ENCODE measurements around the gene SMIM11. TPM values are rescaled to one million over a fixed set of nuclear protein-coding genes. Genes with fewer than 3 reads are reported as not detected.
"Not testable (repeated sequence)": the region's sequence is repeated elsewhere in the genome, so short reads cannot be mapped to it uniquely, and the experiment has no call there.

SMIM11 gene
- total RNA-seq, 1 experiment from 2014 or later = 25.5 TPM

DNA sequence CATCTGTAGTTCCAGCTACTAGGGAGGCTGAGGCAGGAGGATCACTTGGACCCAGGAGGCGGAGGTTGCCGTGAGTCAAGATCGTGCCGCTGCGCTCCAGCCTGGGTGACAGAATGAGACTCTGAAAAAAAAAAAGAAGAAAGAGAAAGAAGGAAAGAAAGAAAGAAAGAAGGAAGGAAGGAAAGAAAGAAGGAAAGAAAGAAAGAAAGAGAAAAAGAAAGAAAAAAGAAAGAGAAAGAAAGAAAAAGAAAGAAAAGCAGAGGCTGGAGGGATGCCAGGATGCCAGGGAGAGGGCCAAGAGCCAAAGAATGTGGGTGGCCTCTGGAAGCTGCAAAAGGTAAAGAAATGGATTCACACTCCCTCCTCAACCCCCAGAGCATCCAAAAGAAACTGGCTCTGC is 19.7 kb upstream of the SMIM11 start:
- DNase-seq (ENCODE audit: low spot score) = no peak

- no peak for DNase-seq (ENCODE audit: low spot score)
Measured at GRCh38 chr21:34357889-34358288, 17.4 kb upstream of the SMIM11 start.

DNA sequence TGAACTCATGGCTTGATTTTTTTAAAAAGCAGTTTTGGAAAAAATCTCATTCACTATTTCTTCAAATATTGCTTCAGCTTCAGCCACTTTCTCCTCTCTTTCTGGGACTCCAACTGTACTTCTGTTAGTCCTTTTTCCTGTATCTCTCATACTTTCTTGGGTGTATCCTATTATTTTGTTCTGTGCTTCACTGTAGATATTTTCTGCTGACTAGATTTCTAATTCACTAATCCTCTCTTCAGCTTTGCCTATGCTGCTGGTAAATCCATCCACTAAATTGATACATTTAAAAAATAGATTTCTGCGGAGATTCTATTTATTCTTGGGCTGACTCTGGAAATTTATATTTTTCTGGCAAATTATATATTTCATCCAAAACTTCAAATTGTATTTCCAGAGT is 16.4 kb upstream of the SMIM11 start:
- no peak for DNase-seq (ENCODE audit: low spot score)

DNA sequence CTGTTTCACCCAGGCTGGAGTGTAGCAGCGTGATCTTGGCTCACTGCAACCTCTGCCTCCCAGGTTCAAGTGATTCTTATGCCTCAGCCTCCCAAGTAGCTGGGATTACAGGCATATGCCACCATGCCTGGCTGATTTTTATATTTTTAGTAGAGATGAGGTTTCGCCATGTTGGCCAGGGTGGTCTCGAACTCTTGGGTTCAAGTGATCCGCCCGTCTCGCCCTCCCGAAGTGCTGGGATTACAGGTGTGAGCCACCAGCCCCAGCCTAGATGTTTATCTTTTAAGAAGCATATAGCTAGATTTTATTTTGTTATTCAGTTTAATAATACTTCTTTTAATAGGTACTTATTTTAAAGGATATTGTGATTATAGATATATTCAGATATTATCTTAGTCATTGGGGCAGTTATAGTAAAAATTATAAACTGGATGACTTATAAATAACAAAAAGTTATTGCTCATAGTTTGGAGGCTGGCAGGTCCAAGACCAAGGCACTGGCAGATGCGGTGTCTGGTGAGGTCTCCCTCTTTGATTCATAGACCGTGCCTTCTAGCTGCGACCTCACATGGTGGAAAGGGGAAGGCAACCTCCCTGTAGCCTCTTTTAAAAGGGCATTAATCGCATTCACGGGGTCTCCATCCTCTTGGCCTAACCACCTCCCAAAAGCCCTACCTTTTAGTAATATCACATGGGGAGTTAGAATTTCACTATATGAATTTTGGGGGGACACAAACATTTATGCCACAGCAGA is 14.6 kb upstream of the SMIM11 start:
- DNase-seq (ENCODE audit: low spot score) = no peak

DNA sequence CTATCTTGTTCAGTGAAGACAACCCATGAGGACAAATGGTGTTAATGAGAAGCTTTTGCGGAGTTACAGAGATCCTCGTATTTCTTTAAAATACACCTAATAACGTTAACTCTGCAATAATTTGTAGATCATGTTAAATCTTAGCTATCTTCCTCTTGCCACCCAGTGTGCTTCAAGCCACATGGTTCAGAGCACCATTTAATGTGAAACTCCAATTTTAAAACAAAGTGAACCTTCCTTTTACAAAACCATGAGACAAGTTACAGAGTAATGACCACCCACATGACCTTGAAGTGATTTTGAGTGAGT is 13.2 kb upstream of the SMIM11 start:
- no peak for DNase-seq (ENCODE audit: low spot score)

- DNase-seq (ENCODE audit: low spot score) = no peak
Measured at GRCh38 chr21:34362670-34363069, 12.6 kb upstream of the SMIM11 start.

- no peak for DNase-seq (ENCODE audit: low spot score)
Measured at GRCh38 chr21:34363733-34364132, 11.6 kb upstream of the SMIM11 start, which contains the start of gene KCNE2. KCNE2 (plus strand) TSS chr21:34364006; CDS start chr21:34370479, 6,473 bp downstream.

- no peak for DNase-seq (ENCODE audit: low spot score)
Measured at GRCh38 chr21:34364921-34365320, 10.4 kb upstream of the SMIM11 start.

DNA sequence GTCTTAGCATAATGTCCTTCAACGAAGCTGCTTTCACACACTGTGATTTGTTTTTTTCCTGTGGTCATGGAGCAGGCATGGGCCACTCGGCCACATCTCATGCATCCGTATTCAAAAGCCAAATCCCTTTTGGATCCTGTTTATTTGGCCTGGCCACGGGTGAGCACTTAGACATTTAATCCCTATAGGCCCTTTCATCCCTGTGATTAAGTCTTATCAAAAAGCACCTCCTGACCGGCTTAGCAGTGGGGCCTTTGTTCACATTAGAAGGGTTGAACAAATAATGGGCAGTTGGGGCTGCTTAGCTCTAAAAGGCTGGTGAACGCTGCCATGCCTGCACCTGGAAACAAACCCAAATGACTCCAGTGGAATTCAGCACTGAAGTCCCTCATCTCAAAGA is 9.5 kb upstream of the SMIM11 start:
- no peak for DNase-seq (ENCODE audit: low spot score)

DNA sequence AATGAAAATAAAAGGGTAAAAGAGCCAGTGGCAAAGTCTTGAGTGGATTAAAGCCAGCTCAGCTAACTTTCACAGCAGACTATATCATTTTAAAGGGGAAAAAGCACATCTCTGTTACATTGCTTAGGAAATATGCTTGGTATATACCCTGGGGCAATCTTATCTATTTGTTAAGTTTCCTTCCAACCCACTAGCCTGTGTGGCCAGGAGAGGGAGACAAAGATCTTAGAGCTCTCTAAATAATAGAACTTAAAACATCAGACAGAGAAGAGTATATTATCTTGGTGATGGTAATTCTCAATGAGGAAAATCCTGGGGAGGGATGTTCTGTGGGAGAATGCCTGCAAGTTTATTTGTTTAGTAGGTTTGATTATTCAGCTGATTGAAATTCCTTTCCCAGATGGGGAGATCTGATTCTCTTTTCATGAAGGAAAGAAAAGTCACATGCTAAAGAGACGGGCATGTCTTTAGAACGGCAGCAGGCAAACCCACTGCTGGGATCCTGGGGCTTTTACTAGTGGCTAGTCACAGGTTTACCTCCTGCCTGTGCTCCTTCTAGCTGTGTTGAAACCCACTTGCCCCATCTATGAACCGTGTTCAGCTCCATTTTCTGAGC is 7.9 kb upstream of the SMIM11 start:
- DNase-seq (ENCODE audit: low spot score) = peak; percentile 84

- DNase-seq (ENCODE audit: low spot score) = no peak
Measured at GRCh38 chr21:34369741-34370140, 5.6 kb upstream of the SMIM11 start.

- no peak for DNase-seq (ENCODE audit: low spot score)
Measured at GRCh38 chr21:34372321-34372720, 3.0 kb upstream of the SMIM11 start.

GRCh38 chr21:34374462-34374861 is 845 bp upstream of the SMIM11 start:
- DNase-seq (ENCODE audit: low spot score) = not testable (repeated sequence)

GRCh38 chr21:34375619-34375972 is 289 bp downstream of the SMIM11 start:
- not testable (repeated sequence) for DNase-seq (ENCODE audit: low spot score)

DNA sequence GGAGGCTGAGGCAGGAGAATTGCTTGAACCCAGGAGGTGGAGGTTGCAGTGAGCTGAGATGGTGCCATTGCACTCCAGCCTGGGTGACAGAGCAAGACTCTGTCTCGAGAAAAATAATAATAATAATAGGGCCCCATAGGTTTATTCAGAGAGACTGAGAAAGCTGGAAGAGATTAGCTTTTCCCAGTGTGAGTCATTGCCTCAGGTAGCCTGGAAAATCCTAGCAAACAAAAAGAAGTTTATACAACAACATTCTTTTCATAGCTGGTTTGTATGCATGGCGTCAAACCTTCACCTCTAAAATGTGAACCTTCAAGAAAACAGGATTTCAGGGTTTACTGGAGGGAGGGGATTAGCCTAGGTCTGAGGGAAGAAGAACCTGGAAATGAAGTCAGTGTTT is 7.8 kb downstream of the SMIM11 start:
- not testable (repeated sequence) for DNase-seq (ENCODE audit: low spot score)

GRCh38 chr21:34383724-34384415 is 8.6 kb downstream of the SMIM11 start:
- not testable (repeated sequence) for DNase-seq (ENCODE audit: low spot score)

GRCh38 chr21:34400522-34400921 is 25.2 kb downstream of the SMIM11 start:
- not testable (repeated sequence) for DNase-seq (ENCODE audit: low spot score)

DNA sequence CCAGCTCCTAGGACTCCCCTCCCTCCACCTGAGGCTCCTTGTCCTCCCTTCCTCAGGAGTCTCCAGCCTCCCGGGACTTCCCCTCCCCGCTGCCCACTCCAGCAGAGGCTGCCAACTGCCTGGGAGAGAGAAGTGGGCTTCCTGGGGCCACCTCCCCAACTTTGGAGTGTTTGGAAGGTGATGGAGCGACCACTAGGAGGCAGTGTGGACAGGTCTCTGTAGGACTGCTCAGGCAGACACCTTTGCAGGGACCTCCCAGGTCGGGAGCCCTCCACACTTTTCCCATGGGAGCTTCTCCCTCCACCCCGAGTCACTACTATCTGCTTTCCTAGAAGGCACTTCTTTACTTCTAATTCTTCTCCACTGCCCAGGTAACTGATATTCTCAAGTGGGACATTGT is 29.4 kb downstream of the SMIM11 start:
- not testable (repeated sequence) for DNase-seq (ENCODE audit: low spot score)

GRCh38 chr21:34405686-34406085 is 30.4 kb downstream of the SMIM11 start:
- not testable (repeated sequence) for DNase-seq (ENCODE audit: low spot score)

- DNase-seq (ENCODE audit: low spot score) = not testable (repeated sequence)
Measured at GRCh38 chr21:34406102-34406501, 30.8 kb downstream of the SMIM11 start.

DNA sequence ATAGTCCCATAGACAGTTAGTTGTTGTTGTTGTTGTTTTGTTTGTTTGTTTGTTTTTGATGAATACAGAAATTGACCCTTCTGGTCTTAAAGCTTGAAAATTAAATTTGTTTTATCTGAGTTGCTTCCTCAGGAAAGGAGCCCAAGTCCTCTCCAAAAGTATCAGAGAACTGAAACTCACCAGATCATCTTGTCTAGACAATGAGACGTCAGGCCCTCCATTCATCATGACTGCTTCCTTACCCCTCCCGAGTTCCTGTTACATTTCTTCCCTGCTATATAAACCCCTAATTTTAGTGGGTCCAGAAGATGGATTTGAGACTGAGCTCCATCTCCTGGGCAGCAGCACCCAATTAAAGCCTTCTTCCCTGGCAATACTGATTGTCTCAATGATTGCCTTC is 31.4 kb downstream of the SMIM11 start:
- not testable (repeated sequence) for DNase-seq (ENCODE audit: low spot score)

DNA sequence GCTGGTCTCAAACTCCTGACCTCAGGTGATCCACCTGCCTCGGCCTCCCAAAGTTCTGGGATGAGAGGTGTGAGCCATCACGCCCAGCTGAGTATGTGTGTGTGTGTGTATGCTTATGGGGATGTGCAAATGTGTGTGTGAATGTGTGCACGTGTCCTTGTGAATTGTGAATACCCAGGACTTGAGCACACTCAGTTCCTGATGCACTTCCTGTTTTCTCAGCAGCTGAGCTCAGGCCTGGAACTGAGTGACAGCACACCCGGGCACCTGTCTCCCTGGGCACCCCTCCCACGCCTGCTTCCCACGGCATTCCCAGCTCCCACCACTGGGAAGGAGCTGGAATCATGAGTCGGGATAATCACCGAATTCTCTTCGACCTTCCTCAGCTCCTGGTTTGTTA is 32.0 kb downstream of the SMIM11 start:
- not testable (repeated sequence) for DNase-seq (ENCODE audit: low spot score)
